Urothelium cell line (cell line): ENCODE results near the gene OTUD5.
"Not testable (repeated sequence)": the region's sequence is repeated elsewhere in the genome, so short reads cannot be mapped to it uniquely, and the experiment has no call there.

Experiments used
- DNase-seq: peaks from one replicate; pipeline ENCODE4 v3.0.0; 2011; ENCODE audit warnings: low spot score, mixed read lengths
- FAIRE-seq: peaks from 2 replicates; lab custom pipeline; 2011; peaks lifted over from hg19 to GRCh38; lab: Jason Lieb, UNC

OTUD5 gene

GRCh38 chrX:48957477-48957826 lies at the start of gene OTUD5:
OTUD5 (minus strand) TSS chrX:48957607; CDS start chrX:48957570, 37 bp downstream.
- DNase-seq (peak; percentile 72), FAIRE-seq (no peak)

- no peak for FAIRE-seq
- DNase-seq: no peak
Measured at GRCh38 chrX:49003696-49004095, 46.3 kb upstream of the OTUD5 start.

GRCh38 chrX:49002091-49002935 lies 44.9 kb upstream of the OTUD5 start, which contains the start of gene GRIPAP1:
GRIPAP1 (minus strand) TSS chrX:49002264; CDS start chrX:49002229, 35 bp downstream.
- DNase-seq: peak; percentile 87
- no peak for FAIRE-seq

DNA sequence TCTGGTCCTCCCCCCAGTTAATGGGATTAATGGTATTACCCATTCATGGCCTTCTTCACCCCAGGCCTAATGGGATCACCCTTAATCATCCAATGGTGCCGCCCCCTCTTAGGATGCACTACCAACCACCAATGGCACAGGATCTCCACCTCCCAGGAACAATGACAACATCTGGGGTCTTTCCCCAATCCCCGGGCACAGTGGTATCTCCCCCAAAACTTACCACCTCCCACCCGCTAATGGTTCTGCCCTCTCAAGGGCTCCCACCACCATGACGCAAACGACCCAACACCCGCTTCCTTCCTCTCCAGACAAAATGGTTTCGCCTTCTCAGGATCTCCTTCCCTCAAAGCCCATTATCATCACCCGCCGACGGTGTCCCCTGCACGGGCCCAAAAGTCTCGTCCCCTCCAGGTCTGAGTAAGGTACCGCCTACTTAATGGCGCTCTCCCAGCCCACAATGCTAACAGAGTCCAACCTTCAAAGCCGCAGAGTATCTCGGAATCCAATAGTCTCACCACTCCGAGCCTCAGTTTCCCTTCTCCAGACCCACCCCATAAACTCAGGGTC lies 44.2 kb upstream of the OTUD5 start:
- DNase-seq (peak; percentile 20), FAIRE-seq (no peak)

DNA sequence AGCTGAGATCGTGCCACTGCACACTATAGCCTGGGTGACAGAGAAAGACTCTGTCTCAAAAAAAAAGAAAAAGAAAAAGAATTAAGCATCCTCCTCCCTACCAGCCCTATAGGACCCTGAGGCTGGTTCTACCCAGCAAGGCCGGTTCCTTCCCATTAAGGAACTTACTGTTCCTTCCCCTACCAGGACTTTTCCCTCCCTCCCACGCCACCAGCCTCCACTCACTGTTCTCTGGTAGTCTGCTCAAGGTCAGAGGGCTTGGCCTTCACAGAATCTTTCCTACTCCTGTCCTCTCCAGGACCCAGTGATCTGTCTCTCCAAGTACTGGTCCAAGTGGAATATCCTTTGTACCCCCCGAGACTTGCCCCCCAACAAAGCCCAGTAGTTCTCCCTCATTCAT lies 43.2 kb upstream of the OTUD5 start:
- no peak for FAIRE-seq
- no peak for DNase-seq

GRCh38 chrX:48999030-48999429 lies 41.6 kb upstream of the OTUD5 start:
- DNase-seq: no peak
- no peak for FAIRE-seq

GRCh38 chrX:48998391-48998790 lies 41.0 kb upstream of the OTUD5 start:
- no peak for FAIRE-seq
- no peak for DNase-seq

DNA sequence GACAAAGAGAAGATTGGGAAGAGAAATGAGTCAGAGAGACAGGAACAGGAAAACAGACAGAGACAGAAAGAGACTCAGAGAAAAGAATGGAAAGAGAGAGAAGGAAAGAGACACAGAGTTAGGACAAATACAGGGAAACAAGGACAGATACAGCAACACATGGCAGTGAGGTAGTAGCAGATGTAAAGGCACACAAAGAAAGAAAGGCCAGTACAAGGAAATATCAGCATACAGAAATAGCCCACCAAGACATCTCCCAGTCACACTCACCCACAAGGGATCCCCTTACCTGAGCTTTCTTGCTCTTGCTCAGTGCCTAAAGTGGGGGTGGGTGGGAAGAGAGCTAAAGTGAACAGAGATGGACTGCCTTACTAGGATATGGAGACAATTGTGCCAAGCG lies 40.5 kb upstream of the OTUD5 start:
- DNase-seq (no peak), FAIRE-seq (no peak)

GRCh38 chrX:48997455-48997854 lies 40.0 kb upstream of the OTUD5 start:
- FAIRE-seq: no peak
- no peak for DNase-seq

DNA sequence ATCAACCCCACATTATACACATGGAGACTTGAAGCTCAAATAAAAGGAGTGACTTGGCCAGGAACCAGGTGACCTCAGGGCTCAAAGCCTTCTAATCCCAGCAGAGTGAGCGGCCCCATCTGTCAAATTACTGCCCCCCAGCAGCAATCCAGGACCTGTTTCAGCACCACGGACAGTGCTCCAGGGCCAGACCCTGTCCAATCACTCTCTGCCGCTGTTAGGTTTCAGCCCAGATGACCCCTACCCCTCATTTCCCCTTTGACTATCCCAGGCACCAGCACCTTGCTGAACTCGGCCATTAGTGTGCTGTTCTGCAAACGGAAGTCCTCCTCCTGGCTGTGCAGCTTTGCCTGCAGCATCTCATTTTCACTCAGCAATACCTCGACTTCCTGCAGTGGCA lies 39.6 kb upstream of the OTUD5 start:
- DNase-seq (peak; percentile 11), FAIRE-seq (no peak)

GRCh38 chrX:48992341-48992740 lies 34.9 kb upstream of the OTUD5 start:
- no peak for FAIRE-seq
- no peak for DNase-seq

- no peak for FAIRE-seq
- DNase-seq: no peak
Measured at GRCh38 chrX:48989483-48989882, 32.1 kb upstream of the OTUD5 start.

DNA sequence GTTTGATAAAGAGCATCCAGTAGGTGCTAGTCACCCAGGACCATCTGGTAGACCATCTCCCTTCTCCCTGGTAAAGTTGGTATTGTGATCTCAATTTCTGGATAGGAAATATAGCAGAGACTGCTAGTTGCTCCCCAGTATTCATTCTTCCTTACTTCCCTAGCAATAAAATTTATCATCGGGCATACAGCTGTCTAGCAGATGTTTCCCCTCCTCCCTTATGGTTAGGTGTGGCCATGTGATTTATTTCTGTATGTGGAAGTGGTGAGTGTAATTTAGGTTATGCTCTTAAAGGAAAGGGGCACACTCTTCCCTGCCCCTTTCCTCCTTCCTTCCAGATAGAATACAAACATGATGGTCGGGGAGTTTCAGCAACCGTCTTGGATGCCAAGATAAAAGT lies 26.5 kb upstream of the OTUD5 start:
- FAIRE-seq: no peak
- no peak for DNase-seq

GRCh38 chrX:48983081-48983480 lies 25.7 kb upstream of the OTUD5 start:
- DNase-seq: no peak
- no peak for FAIRE-seq

GRCh38 chrX:48981178-48981577 lies 23.8 kb upstream of the OTUD5 start:
- no peak for FAIRE-seq
- DNase-seq: no peak

- FAIRE-seq, DNase-seq: not testable (repeated sequence)
Measured at GRCh38 chrX:48980341-48980740, 22.9 kb upstream of the OTUD5 start.

DNA sequence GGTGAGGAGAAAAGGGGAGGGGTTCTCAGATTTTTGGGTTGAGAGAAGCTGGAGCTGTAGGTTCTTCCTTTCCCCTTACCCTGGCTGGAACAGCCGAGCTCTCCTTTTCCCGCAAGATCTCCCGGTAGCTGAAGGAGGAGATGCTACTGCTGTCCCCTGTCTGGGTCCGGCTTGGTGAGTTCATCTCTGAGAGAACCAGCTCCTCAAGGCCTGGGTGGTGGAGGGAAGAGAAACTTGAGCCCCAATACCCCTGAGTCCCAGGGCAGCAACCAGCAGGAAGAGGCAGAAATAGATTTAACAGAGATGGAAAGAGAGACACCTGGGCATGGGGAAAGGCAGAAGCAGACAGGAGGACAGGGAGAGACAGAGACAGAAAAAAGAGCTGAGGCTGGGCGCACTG lies 20.8 kb upstream of the OTUD5 start:
- no peak for DNase-seq
- FAIRE-seq: no peak

GRCh38 chrX:48976086-48976485 lies 18.7 kb upstream of the OTUD5 start:
- no peak for FAIRE-seq

DNA sequence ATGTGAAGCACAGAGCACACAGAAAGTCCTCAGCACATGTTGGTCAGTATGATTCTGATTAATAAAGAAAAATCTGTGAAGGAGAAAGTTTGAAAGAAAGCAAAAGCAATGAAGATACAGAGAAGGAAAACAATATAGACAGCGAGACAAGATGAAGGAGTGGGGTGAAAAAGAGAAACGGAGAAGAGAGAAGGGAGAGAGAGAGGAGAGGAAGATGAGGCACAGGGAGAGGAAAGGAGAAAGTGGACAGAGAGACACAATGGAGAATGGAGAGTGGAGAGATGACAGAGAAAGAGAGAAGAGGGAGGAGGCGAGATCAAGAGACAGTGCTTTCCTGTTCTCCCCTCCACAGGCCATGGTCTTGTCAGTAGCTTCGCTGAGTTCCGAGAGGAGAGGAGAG lies 18.1 kb upstream of the OTUD5 start:
- DNase-seq (no peak), FAIRE-seq (no peak)

More at GRCh38 chrX:48976086-48976485, 18.7 kb upstream of the OTUD5 start:
- no peak for DNase-seq

DNA sequence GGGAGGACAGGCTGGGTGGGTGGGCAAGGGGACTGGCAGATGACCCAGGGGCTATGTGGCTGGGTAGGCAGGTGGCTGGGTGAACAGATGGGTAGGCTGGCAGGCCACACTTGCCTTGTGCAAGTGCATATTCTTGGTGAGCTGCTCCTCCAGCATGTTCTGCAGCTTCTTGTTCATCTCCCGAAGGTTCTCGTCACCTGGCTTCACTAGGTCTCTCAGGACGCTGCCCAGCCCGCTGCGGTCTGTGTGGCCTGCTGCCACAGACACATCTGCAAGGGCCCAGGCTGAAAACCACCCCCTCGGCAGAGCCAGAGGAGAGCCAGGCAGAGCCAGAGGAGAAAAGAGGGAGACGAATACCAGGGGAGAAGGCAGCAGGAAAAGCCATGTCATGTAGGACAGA lies 17.6 kb upstream of the OTUD5 start:
- FAIRE-seq: no peak
- DNase-seq: no peak

GRCh38 chrX:48974574-48974973 lies 17.2 kb upstream of the OTUD5 start:
- FAIRE-seq: no peak
- no peak for DNase-seq

GRCh38 chrX:48974033-48974432 lies 16.6 kb upstream of the OTUD5 start:
- no peak for FAIRE-seq
- DNase-seq: no peak
